Measurements from ENCODE around the gene TNS3. TPM values are rescaled to one million over a fixed set of nuclear protein-coding genes. Genes with fewer than 3 reads are reported as not detected.

TNS3 gene
- total RNA-seq, 1 experiment from 2014 or later: 135 TPM

- peaks cover 21% of the 10 kb centered on the region for H3K4me1 Mint-ChIP-seq (ENCODE audit: low read depth, unreplicated experiment)
- no peaks in the 10 kb centered on the region for H3K9me3 Mint-ChIP-seq (ENCODE audit: low read depth, unreplicated experiment)
- H3K27ac Mint-ChIP-seq (ENCODE audit: unreplicated experiment): no peak overlapping the region
- intact Hi-C loops (cut with micrococcal nuclease; ENCODE audit: unreplicated experiment): no loop called here
- TF ChIP-seq CTCF (IDR thresholded peaks at IDR 0.05; ENCODE audit: unreplicated experiment): no peak
- no peaks in the 10 kb centered on the region for H3K27me3 Mint-ChIP-seq (ENCODE audit: unreplicated experiment)
- DNase-seq: no peak
- no peak overlapping the region for H3K4me3 Mint-ChIP-seq (ENCODE audit: low read depth, unreplicated experiment)
- BruUV-seq (replicated peaks): no TSS peak
- CTCF ChIA-PET: no interaction called here
- no peaks in the 10 kb centered on the region for H3K36me3 Mint-ChIP-seq (ENCODE audit: insufficient read depth, unreplicated experiment)
These were observed 214.5 kb downstream of the TNS3 start for GRCh38 chr7:47367369-47367768.

GRCh38 chr7:47366960-47367359 lies 215.0 kb downstream of the TNS3 start:
- peaks cover 17% of the 10 kb centered on the region for H3K4me1 Mint-ChIP-seq (ENCODE audit: low read depth, unreplicated experiment)
- H3K27me3 Mint-ChIP-seq (ENCODE audit: unreplicated experiment): no peaks in the 10 kb centered on the region
- H3K36me3 Mint-ChIP-seq (ENCODE audit: insufficient read depth, unreplicated experiment): no peaks in the 10 kb centered on the region
- no peak for DNase-seq
- intact Hi-C loops (cut with micrococcal nuclease; ENCODE audit: unreplicated experiment): no loop called here
- no TSS peak for BruUV-seq (replicated peaks)
- no peak for TF ChIP-seq CTCF (IDR thresholded peaks at IDR 0.05; ENCODE audit: unreplicated experiment)
- no peak overlapping the region for H3K4me3 Mint-ChIP-seq (ENCODE audit: low read depth, unreplicated experiment)
- CTCF ChIA-PET: no interaction called here
- no peak overlapping the region for H3K27ac Mint-ChIP-seq (ENCODE audit: unreplicated experiment)
- no peaks in the 10 kb centered on the region for H3K9me3 Mint-ChIP-seq (ENCODE audit: low read depth, unreplicated experiment)

- no peak overlapping the region for H3K27ac Mint-ChIP-seq (ENCODE audit: unreplicated experiment)
- H3K36me3 Mint-ChIP-seq (ENCODE audit: insufficient read depth, unreplicated experiment): peaks cover 7% of the 10 kb centered on the region
- TF ChIP-seq CTCF (IDR thresholded peaks at IDR 0.05; ENCODE audit: unreplicated experiment): no peak
- H3K9me3 Mint-ChIP-seq (ENCODE audit: low read depth, unreplicated experiment): no peaks in the 10 kb centered on the region
- peaks cover 10% of the 10 kb centered on the region for H3K4me1 Mint-ChIP-seq (ENCODE audit: low read depth, unreplicated experiment)
- no peak overlapping the region for H3K4me3 Mint-ChIP-seq (ENCODE audit: low read depth, unreplicated experiment)
- CTCF ChIA-PET: no interaction called here
- no peak for DNase-seq
- BruUV-seq (replicated peaks): no TSS peak
- no peaks in the 10 kb centered on the region for H3K27me3 Mint-ChIP-seq (ENCODE audit: unreplicated experiment)
- intact Hi-C loops (cut with micrococcal nuclease; ENCODE audit: unreplicated experiment): no loop called here
These were observed 215.7 kb downstream of the TNS3 start for GRCh38 chr7:47366211-47366610.

- no TSS peak for BruUV-seq (replicated peaks)
These were observed 218.9 kb downstream of the TNS3 start for GRCh38 chr7:47362984-47363383.

More at GRCh38 chr7:47362984-47363383, 218.9 kb downstream of the TNS3 start:
- no peak overlapping the region for H3K27ac Mint-ChIP-seq (ENCODE audit: unreplicated experiment)
- CTCF ChIA-PET: no interaction called here
- no peaks in the 10 kb centered on the region for H3K9me3 Mint-ChIP-seq (ENCODE audit: low read depth, unreplicated experiment)
- no peak overlapping the region for H3K4me3 Mint-ChIP-seq (ENCODE audit: low read depth, unreplicated experiment)
- H3K36me3 Mint-ChIP-seq (ENCODE audit: insufficient read depth, unreplicated experiment): peaks cover 8% of the 10 kb centered on the region
- DNase-seq: no peak
- intact Hi-C loops (cut with micrococcal nuclease; ENCODE audit: unreplicated experiment): no loop called here
- H3K4me1 Mint-ChIP-seq (ENCODE audit: low read depth, unreplicated experiment): no peaks in the 10 kb centered on the region
- no peaks in the 10 kb centered on the region for H3K27me3 Mint-ChIP-seq (ENCODE audit: unreplicated experiment)
- no peak for TF ChIP-seq CTCF (IDR thresholded peaks at IDR 0.05; ENCODE audit: unreplicated experiment)
